NB4 (cell line): Measurements from ENCODE around the gene GRAMD2A.

Experiments
- POLR2A ChIP-seq: IDR thresholded peaks from 2 replicates; pipeline ENCODE4 v1.6.1; 2011; ENCODE audit warnings: mild to moderate bottlenecking; ENCODE audit not compliant: insufficient read length; ENCODE audit errors: extremely low read depth
- TF ChIP-seq, protein P1 (sequence below): IDR thresholded peaks from one replicate; pipeline ENCODE4 v1.5.1; 2012; ENCODE audit warnings: low read depth, low read length

DNA sequence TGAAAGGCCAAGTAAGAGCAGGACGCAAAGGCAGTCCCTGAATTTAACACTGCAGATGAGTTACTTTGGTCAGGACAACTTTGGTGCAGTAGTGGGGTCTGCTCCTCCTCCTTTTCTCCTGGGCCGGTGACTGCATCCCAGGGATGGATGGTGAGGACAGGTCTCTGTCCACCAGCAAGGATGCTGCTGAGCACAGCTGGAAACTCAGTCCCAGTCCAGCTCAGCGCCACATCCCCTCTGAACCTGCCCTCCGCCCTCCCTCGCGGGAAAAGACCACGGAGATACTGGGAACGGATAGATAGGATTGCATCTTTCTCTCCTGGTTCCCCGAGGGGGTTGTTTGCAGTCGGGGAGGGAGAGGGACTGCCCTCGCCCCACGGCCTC is 13.8 kb downstream of the GRAMD2A start:
- TF ChIP-seq, protein P1, sequence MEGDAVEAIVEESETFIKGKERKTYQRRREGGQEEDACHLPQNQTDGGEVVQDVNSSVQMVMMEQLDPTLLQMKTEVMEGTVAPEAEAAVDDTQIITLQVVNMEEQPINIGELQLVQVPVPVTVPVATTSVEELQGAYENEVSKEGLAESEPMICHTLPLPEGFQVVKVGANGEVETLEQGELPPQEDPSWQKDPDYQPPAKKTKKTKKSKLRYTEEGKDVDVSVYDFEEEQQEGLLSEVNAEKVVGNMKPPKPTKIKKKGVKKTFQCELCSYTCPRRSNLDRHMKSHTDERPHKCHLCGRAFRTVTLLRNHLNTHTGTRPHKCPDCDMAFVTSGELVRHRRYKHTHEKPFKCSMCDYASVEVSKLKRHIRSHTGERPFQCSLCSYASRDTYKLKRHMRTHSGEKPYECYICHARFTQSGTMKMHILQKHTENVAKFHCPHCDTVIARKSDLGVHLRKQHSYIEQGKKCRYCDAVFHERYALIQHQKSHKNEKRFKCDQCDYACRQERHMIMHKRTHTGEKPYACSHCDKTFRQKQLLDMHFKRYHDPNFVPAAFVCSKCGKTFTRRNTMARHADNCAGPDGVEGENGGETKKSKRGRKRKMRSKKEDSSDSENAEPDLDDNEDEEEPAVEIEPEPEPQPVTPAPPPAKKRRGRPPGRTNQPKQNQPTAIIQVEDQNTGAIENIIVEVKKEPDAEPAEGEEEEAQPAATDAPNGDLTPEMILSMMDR, result no peak
- TF ChIP-seq POLR2A, result no peak
